Kidney capillary endothelial cell (primary cell): Measurements from ENCODE around the gene HSDL2.
"Not testable (repeated sequence)": the region's sequence is repeated elsewhere in the genome, so short reads cannot be mapped to it uniquely, and the experiment has no call there.

Experiments
- DNase-seq: peaks from one replicate; pipeline ENCODE4 v3.0.0-alpha.2; 2018; ENCODE audit warnings: low spot score

HSDL2 gene

GRCh38 chr9:112380102-112380824, at the start of gene HSDL2:
TSS of gene HSDL2 (plus strand) at chr9:112380108. CDS start at chr9:112380164, 56 bp downstream.
- DNase-seq = no peak

GRCh38 chr9:112331674-112331952, 48.3 kb upstream of the HSDL2 start:
- no peak for DNase-seq

GRCh38 chr9:112332214-112332613, 47.7 kb upstream of the HSDL2 start:
- no peak for DNase-seq

GRCh38 chr9:112332674-112332976, 47.3 kb upstream of the HSDL2 start:
- DNase-seq = peak; percentile 48

GRCh38 chr9:112332977-112333638, 46.8 kb upstream of the HSDL2 start, which contains the start of gene PTBP3:
TSS of gene PTBP3 (minus strand) at chr9:112333619. CDS start at chr9:112297865, 35,754 bp downstream.
- no peak for DNase-seq

- DNase-seq = peak; percentile 95
Observed at GRCh38 chr9:112333639-112334431, 46.1 kb upstream of the HSDL2 start.

- no peak for DNase-seq
Observed at GRCh38 chr9:112334432-112334841, 45.5 kb upstream of the HSDL2 start.

GRCh38 chr9:112337547-112337946, 42.4 kb upstream of the HSDL2 start:
- DNase-seq = no peak

GRCh38 chr9:112338561-112338960, 41.3 kb upstream of the HSDL2 start:
- no peak for DNase-seq

GRCh38 chr9:112339886-112340285, 40.0 kb upstream of the HSDL2 start:
- DNase-seq = no peak

GRCh38 chr9:112341730-112342129, 38.2 kb upstream of the HSDL2 start:
- peak; percentile 52 for DNase-seq

- DNase-seq = peak; percentile 70
Observed at GRCh38 chr9:112348257-112349007, 31.5 kb upstream of the HSDL2 start.

GRCh38 chr9:112349008-112349333, 30.9 kb upstream of the HSDL2 start:
- no peak for DNase-seq

GRCh38 chr9:112351184-112351583, 28.7 kb upstream of the HSDL2 start:
- no peak for DNase-seq

GRCh38 chr9:112352209-112352608, 27.7 kb upstream of the HSDL2 start:
- DNase-seq = no peak

GRCh38 chr9:112354081-112354743, 25.7 kb upstream of the HSDL2 start:
- DNase-seq = no peak

GRCh38 chr9:112355427-112355897, 24.4 kb upstream of the HSDL2 start:
- no peak for DNase-seq

GRCh38 chr9:112360047-112360804, 19.7 kb upstream of the HSDL2 start:
- no peak for DNase-seq

- peak; percentile 45 for DNase-seq
Observed at GRCh38 chr9:112361601-112362000, 18.3 kb upstream of the HSDL2 start.

- no peak for DNase-seq
Observed at GRCh38 chr9:112364761-112365160, 15.1 kb upstream of the HSDL2 start.

- DNase-seq = not testable (repeated sequence)
Observed at GRCh38 chr9:112365257-112365656, 14.7 kb upstream of the HSDL2 start.
